ENCODE data around the gene SMIM1. TPM values are rescaled to one million over a fixed set of nuclear protein-coding genes. Genes with fewer than 3 reads are reported as not detected.

SMIM1 gene
- total and polyA plus RNA-seq, 2 experiments from 2014 or later = 3.2 to 7.2 TPM

- TF ChIP-seq, protein P1, sequence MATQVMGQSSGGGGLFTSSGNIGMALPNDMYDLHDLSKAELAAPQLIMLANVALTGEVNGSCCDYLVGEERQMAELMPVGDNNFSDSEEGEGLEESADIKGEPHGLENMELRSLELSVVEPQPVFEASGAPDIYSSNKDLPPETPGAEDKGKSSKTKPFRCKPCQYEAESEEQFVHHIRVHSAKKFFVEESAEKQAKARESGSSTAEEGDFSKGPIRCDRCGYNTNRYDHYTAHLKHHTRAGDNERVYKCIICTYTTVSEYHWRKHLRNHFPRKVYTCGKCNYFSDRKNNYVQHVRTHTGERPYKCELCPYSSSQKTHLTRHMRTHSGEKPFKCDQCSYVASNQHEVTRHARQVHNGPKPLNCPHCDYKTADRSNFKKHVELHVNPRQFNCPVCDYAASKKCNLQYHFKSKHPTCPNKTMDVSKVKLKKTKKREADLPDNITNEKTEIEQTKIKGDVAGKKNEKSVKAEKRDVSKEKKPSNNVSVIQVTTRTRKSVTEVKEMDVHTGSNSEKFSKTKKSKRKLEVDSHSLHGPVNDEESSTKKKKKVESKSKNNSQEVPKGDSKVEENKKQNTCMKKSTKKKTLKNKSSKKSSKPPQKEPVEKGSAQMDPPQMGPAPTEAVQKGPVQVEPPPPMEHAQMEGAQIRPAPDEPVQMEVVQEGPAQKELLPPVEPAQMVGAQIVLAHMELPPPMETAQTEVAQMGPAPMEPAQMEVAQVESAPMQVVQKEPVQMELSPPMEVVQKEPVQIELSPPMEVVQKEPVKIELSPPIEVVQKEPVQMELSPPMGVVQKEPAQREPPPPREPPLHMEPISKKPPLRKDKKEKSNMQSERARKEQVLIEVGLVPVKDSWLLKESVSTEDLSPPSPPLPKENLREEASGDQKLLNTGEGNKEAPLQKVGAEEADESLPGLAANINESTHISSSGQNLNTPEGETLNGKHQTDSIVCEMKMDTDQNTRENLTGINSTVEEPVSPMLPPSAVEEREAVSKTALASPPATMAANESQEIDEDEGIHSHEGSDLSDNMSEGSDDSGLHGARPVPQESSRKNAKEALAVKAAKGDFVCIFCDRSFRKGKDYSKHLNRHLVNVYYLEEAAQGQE (IDR thresholded peaks at IDR 0.05; ENCODE audit: unreplicated experiment) = no peak
Measured at GRCh38 chr1:3740042-3740441, 32.5 kb upstream of the SMIM1 start (continued).

- Histone ChIP-seq H3K4me2 (no peak overlapping the region), H3K4me3 (no peak overlapping the region), H4K20me1 (replicated peaks; ENCODE audit: insufficient read depth) (peaks cover 22% of the 10 kb centered on the region), H3K27ac (ENCODE audit: low read depth) (no peak overlapping the region), H3K9me2 (ENCODE audit: insufficient read depth) (no peaks in the 10 kb centered on the region), H3K36me3 (ENCODE audit: insufficient read depth) (peaks cover 8% of the 10 kb centered on the region; the same call in 1 of the 2 replicates), H3K79me2 (replicated peaks; ENCODE audit: insufficient read depth) (peaks cover 30% of the 10 kb centered on the region), H2AFZ (no peak overlapping the region), H3F3A (replicated peaks; ENCODE audit: low read depth) (0 out of 2 replicates have a peak, but pooled peaks cover 3% of the 10 kb centered on the region), H3K4me1 (ENCODE audit: insufficient read depth) (peaks cover 8% of the 10 kb centered on the region; the same call in 1 of the 2 replicates), H3K27me3 (ENCODE audit: insufficient read depth) (no peaks in the 10 kb centered on the region)
- H3K4me1 Mint-ChIP-seq = peaks cover 20% of the 10 kb centered on the region
- peaks cover 57% of the 10 kb centered on the region for H3K36me3 Mint-ChIP-seq (ENCODE audit: low read depth)
- no peak for DNase-seq (ENCODE audit: low spot score)
- H3K4me3 Mint-ChIP-seq = no peak overlapping the region
- no peak for ATAC-seq
- H3K27me3 Mint-ChIP-seq (ENCODE audit: insufficient read depth, low read depth, poor library complexity) = peaks cover 8% of the 10 kb centered on the region
- no peaks in the 10 kb centered on the region for H3K9me3 Mint-ChIP-seq
- TF ChIP-seq STAT1 (IDR thresholded peaks at IDR 0.05; ENCODE audit: unreplicated experiment) (no peak), EZH2 (IDR thresholded peaks at IDR 0.05; ENCODE audit: low read depth, unreplicated experiment) (no peak), ZNF114 (CRISPR knock-in tag; IDR thresholded peaks at IDR 0.05) (no peak), ZNF462 (CRISPR knock-in tag; IDR thresholded peaks at IDR 0.05) (no peak), POLR2AphosphoS5 (IDR thresholded peaks at IDR 0.05; ENCODE audit: low read depth) (no peak)
- TF ChIP-seq, protein P2, sequence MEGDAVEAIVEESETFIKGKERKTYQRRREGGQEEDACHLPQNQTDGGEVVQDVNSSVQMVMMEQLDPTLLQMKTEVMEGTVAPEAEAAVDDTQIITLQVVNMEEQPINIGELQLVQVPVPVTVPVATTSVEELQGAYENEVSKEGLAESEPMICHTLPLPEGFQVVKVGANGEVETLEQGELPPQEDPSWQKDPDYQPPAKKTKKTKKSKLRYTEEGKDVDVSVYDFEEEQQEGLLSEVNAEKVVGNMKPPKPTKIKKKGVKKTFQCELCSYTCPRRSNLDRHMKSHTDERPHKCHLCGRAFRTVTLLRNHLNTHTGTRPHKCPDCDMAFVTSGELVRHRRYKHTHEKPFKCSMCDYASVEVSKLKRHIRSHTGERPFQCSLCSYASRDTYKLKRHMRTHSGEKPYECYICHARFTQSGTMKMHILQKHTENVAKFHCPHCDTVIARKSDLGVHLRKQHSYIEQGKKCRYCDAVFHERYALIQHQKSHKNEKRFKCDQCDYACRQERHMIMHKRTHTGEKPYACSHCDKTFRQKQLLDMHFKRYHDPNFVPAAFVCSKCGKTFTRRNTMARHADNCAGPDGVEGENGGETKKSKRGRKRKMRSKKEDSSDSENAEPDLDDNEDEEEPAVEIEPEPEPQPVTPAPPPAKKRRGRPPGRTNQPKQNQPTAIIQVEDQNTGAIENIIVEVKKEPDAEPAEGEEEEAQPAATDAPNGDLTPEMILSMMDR (conservative IDR thresholded peaks at IDR 0.05; ENCODE audit: low read depth in 2 of 2) = no peak
- H3K27ac Mint-ChIP-seq = no peak overlapping the region
Measured at GRCh38 chr1:3740752-3741151, 31.8 kb upstream of the SMIM1 start.

Data from GM23338 (cell line).